Activated CD8-positive, alpha-beta memory T cell treated with anti-CD3 and anti-CD28 coated beads, Interleukin-2, amount 50 U/mL, for 1 hour (primary cell): ENCODE results near the gene BAHCC1.

Experiments used
- DNase-seq: peaks from one replicate; pipeline ENCODE4 v3.0.0-alpha.2; 2020; ENCODE audit errors: extremely low read depth

The BAHCC1 gene

DNA sequence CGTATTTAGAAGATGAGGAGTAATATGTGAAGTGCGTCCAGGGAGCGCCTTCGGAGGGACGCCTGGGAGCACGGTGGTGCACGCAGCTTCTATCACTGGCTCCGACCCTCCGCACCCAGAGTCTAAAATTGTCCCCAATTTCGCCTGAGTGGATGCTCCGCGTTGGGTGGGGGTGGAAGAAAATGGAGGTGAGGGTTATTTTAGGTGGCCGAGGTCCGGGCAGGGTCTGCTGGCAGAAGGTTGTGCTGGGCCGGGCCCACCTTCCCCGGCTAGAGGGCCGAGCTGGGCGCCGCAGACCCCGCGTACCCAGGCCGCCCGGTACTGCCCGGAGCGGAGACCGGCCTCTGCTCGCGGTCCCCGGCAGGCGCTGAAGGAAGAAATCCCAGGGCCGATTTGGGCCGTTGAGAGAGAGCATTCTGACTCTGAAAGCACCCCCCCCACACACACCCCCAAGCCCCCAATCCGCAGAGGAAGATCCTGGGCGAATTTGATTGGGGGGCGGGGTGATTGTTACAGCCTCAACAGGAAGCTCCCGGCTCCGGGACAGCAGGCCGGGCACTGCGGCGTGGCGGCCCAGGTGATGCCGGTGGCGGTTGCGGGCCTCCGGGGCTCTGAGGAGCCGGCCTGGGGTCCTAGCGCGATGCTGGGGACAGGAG, 3.0 kb downstream of the BAHCC1 start:
- DNase-seq: no peak

DNA sequence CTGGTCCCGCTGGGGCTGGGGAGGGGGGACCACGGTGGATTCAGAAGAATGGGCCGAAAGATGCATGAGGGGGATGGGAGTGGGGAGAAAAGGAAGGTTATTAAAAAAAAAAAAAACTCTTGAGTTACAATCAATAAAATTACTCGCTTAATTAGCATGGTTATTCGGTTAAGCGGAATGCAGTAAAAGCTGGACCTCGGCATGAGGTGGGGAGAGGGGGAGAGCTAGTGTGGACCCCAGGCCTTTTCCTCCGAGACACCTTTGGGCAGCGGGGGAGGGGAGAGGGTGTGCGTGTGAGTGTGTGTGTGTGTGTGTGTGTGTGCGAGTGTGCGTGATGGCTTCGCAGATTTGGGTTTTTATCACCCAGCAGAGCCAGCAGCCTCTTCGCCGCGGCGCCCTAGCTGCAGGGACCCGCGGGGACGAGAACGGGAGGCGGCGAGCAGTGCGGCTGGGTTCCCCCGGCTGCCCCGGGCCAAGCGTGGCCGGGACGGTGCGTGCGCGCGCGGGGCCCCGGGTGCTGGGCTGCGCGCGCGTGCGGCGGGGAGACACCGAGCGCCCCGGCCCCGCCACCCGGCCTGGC, 3.7 kb downstream of the BAHCC1 start:
- DNase-seq: no peak

DNA sequence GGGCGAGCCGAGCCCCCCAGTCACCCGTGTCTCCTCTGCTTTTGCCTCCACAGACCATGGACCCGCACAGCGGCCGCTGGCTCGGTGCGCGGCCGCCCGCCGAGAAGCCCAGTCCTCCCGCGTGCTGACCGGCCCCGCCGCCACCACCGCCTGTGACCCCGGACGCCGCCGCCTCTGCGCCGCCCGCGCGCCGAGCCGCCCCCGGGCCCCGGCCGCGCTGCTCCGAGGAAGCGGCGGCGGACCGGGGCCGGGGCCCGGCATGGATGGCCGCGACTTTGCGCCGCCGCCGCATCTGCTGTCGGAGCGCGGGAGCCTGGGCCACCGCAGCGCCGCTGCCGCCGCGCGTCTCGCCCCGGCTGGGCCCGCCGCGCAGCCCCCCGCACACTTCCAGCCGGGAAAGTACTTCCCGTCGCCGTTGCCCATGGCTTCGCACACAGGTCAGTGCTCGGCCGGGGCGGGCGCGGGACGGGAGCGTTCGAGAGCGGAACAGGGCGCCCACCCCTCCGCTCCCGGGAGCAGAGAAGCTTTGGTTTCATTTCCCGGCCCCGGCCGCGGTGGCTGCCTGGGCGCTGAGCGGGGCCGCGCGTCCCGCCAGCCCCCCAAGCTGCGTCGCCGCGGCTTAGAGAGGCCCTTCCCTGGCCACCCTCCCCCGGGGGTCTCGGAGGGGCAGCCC, 4.4 kb downstream of the BAHCC1 start:
- no peak for DNase-seq

DNA sequence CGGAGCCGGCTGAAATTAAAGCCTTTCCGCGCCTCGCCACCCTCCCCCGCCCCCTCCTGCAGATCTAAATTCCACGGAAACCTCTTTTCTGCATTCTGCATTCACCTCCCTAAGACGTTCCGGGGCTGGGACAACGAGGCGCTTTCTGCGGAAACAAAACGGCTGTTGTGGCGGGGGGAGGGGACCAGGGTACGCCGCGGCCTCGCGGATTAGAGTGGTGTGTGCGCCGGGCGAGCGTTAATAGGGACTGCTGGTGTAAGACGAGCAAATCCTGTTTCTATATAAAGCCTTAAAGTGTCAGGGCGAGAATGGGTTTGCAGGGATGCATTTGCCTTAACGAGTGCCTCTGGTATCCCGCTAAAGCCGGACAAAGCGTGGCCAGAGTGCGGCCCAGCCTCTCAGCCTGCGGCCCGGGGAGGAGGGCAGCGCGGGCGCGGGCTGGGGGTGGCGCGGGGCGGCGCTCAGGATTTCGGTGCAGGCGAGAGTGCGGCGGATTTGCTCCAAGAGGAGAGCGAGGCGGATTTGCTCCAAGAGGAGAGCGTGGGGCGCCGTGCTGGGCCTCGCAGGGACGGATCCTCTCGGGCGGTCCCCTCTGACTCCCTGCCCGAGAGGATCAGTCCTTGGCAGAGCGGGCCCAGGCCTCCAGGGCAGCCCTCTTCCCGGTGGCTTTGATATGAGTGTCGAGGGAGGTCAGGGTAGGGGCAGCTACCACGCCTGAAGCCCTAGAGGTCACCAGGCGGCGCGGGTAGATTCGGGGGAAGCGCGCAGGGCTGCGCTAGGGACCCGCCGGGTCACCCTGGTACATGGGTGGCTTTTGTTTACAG, 5.1 kb downstream of the BAHCC1 start:
- DNase-seq: no peak

DNA sequence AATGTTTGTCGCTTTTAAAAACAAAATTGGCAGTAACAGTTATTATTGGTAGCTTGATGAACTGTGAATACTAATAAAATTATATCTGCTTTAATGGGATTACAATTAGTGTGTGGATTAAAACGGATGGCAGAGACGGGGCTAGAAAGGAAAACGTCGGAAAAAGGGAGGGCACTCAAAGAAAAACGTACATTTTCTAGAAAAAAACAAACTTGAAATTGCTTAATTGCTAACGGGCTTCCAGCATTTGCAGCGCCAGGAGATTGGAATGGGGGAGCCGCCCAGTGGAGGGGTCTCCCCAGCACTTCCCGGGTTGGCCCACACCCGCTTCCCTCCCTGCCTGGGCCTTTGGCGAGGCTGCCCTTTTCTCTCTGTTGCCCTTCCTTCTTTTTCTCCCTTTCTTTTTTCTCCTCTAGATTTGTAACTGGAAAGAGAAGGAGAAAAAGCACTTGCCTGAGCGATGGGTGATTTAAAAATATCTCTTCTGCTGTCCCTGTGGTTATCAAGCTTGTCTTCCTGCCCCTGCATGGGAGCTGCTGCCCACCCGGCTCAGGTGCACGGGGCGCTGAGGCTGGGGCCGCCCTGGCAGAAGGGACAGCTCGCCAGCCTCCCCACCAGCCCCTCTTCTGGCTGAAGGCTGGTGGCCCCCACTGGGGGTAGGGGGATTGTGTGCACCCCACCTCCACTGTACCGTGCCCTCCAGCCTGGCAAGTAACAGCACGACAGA, 5.9 kb downstream of the BAHCC1 start:
- DNase-seq: no peak

DNA sequence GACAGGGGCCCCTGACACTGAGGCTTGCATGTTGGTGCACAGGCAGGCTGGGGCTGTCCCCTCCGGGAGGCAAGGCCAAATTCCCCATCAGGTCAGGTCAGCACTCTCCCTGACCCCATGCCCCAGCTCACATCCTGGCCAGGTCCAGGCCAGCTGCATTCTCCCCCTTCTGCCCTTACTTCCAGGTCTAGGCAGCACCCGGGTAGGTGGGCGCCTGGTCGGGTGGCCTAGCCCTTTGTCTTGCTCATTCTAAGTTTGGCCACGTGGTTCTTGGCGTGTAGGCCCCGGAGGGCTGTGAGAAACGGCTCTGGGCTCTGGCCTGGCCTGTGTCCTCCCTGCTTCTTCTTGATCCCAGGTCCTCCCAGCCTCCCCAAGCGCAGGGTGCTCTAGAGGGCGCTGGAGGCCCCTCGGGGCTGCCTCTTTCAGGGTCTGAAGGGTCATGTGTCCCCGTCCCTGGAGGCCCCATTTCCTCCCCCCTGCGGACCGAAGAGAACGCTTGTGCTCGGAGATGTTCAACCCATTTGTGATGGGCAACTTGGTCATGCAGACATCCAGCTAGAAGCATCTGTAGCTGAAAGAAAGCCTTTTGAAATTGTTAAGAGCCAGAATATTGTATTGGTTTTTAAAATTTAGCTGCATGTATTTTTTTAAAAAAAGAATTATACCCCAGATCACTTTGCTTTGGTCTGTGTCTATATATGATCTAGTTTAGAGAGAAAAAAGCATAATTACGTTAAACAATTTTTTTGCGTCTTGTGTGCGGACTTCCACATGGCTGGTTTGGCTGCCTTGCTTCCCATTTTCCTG, 6.7 kb downstream of the BAHCC1 start:
- DNase-seq: no peak

DNA sequence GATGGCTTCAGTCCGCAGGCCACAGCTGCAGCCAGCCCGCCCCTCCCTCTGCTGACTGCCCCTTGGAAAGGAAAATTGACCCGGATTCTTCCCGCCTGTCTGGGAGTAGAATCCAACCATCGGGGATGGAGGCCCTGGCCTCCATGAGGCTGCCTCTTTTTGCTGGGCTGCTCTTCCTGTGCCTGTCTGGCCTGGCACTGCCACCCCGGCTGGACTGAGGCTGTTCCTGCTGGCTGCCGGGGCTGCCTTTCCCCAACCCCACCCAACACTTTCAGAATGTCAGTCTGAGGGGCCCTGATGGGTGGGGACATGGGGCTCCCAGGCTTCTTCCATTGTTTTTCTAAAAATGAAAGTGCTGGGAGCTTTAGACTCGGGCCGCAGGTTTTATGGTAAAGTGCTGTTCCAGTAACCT, 7.3 kb downstream of the BAHCC1 start:
- DNase-seq: no peak

DNA sequence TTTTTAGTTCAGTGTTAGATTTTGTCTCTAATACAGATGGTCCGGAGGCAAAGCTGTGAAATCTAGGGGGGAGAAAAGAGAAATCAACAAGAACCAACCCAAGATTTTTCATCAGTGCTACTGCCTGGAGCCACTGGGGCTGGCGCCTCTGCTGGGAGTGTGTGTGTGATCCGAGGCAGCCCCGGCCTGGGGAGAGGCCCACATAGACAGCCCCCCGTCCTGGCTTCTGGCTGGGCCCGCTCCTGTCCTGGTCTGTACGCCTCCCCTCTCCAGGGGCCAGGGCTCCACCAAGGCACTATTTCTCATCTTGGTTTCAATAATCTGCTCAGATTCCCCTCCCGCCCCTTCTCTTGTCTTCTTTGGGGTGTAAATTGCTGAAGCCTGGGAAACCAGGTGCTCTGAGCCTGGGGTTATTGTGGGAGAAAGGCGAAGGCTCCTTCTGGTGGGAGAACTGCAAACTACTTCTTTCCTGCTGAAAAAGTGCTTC, 7.8 kb downstream of the BAHCC1 start:
- DNase-seq: no peak

DNA sequence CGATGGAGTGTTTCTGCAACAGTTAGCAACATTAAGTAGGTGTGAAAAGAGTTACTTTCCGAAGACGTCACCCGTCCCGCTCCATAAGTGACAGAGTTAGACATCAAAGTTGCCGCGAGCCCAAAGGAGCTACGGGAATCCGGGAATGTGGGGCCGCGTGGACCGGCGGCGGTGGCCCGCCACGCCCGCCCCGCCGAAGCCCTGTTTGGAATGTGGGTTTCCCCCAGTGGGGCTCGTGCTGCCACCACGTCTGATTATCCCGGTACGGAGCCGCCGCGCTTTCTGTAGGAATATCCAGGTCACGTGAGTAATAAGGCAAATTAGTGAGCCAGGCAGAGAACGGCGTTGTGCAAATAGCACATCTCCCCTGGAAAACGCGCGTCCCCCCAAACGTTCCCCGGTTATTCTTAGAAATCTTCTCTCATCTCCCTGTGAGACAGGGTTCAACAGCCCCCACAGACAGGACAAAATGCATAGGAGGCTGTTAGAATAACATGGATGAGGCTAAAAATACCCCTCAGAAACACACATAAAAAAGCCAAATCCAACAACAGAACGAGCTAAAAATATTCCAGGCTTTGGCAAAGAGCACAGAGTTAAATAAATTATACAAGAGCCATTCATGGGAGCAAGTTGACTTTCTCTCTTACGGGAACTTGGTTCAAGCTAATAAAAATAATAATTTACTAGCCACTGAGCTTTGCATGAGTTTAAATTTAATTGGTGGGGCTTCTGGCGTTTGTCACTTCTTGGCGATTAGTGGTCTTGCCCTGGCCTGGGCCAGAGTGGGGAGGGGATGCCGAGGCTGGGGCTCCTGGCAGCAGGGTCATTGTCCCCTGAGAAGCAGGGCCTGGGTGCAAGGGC, 8.6 kb downstream of the BAHCC1 start:
- no peak for DNase-seq

DNA sequence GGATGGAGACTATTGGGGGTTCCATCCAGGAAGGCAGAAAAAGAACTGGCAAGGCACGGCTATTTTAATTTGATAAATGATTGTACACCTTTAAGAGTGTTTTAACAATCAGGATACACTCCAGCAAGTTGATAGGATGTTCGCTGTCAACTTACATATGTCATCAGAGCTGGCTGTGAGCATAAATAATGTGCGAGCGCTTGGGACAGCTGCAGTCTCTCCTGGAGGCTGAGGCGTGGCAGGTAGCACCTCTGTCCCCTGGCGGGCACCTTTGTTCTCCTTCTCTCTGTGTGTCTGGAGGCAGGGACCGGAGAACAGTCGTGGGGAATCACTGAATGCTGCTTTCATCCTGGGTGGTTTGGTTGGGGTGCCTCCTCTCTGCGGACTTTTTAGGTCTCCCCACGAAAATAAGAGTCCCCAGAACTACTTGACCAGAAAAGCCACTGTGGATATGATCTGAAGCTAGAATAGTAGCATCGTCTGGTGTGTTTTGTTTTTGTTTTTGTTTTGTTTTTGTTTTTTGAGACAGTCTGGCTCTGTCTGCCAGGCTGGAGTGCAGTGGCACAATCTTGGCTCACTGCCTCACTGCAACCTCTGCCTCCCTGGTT, 9.4 kb downstream of the BAHCC1 start:
- DNase-seq: no peak

DNA sequence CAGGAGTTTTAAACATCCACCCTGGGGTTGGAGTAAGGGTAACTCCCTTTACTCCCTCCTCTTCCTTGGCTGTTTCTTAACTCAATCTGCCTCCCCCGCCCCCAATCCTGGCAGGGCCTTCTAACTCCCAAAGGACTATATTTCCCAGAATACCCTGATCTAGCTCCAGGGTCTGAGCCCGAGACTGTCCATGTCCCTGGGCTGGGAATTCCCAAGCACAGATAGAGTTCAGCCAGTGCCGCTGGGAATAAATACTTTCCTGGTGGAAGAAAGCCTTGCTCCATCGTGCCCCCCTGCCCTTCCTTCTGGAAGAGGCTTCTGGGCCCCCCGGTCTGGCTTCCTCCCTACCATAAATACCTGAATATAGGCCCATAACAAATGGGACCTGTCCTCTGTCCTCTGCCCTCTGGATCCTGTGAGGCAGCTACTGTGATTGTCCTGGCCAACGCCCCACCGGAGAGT, 10.2 kb downstream of the BAHCC1 start:
- no peak for DNase-seq

DNA sequence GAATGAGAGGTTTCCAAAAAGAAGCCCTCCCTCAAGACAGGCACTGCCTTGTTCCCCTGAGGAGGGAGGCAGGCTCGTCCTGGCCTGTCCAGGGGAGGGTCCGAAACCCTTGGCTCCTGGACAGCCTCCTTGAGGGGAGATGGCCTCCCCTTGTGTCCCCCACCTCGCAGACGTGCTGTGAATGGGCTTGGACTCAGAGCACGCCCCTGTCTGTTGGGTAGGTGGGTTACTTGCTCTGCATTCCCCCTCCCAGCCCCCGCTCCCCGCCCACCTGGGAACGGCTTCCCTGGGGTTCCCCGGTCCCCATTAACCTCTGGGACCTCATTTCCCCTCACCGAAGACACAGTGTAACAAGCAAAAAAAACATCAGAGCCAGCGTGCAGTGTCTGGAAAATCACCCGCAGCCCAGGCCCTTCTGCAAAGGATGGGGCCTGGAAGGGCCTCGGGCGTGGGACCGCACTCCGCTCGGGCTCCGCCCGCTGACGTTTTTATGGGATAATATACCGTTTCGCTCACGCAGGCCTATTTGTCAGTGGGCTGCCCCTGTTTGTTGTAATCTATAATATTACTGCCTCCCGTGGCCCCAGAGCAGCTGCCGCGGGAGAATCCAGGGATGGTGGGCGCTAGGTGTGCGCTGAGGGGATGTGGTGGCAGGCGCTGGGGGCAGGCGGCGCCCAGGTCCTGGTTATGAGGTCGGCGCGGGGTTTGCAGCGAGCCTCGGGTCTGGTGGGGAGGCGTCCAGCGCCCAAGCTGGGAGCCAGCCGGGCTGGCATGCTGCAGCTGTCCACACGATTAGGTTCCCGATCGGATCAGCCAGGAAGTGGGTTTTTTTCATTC, 11.1 kb downstream of the BAHCC1 start:
- DNase-seq: no peak

DNA sequence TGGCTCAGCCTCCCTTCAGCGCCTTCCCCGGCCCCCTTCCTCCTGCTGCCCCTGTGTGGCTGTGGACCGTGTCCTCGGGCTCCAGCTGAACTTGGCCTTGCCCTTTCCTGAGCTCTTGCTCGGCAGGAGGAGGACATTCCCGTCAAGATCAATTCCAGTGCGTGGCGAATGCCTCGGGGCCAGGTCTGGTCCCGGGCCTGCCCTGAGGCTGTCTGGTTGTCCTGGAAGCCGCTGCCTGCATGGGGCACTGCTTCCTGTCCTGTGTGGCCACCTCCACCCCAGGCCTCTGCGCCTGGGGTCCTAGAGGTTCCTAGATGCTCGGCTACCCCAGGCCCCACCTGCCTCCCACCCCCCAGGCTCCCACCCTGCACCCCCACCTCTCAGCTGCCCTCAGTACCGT, 12.8 kb downstream of the BAHCC1 start:
- DNase-seq: no peak

DNA sequence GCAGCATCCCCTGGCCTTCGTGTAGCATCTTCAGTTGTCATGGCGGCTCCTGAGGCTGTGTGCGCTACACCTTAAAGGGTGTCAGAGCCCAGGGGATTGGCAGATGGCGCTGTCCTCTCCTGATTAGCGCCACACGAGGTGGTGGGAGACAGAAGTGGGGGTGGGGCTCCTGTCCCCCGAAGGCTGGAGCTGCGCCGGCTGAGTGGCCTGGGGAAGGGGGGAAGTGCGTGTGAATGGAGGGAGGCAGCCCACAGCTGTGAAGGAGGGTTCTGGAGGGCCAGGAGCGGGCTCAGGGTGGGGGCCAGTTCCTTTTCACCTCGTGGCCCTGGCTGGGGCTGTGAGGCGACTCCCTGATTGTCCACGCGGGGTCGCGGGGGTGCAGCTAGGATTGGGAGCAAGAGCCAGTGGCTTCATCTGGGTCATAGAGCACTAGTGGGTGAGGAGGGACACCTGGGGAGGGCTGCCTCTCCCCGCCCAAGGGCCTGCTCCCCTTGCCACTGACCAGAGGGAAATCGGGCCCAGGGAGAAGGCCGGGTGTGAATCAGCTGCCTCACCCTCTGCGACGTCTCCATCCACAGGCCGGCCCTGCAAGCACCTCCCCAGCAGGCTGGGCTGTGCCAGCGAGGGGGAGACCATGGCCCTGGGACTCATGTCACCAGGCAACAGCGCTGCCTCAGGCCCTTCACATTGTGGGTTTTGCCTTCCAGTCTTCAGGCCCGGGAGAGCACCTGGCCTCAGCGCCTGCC, 14.1 kb downstream of the BAHCC1 start:
- no peak for DNase-seq

DNA sequence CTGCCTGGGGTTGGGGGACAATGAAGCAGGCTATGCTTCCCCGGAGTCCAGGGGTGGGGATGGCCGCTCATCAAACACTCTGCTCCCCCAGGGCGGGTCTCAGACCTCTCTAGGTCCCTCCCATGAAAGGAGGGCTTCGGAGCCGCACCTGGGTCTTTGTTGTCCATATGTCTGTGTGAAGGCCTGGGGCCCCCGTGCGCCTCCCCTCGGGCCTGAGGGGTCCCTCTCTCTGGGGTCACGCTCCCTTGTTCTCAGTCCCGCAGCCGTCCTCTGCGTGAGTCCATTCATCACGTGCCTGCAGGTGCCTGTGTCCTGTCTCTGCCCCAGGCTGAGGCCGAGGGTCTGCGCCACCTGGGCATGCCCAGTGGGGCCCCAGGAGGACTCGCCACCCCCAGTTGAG, 15.6 kb downstream of the BAHCC1 start:
- DNase-seq: no peak

DNA sequence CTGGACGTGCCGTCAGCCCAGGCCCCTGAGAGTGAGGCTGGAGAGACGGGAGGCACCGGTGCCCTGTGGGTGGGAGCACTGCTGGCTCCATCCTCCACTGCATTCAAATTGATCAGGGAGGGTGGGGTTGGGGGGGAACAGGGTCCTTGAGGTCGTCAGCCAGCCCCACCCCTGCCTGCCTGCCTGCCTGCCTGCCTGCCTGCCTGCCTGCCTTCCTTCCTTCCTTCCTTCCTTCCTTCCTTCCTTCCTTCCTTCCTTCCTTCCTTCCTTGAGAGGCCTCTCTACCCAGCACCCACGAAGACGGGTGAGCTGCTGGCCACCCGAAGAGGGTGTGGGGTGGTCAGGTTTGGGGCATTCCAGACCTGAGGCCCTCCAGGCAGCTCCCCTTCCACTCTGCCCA, 16.0 kb downstream of the BAHCC1 start:
- DNase-seq: no peak

DNA sequence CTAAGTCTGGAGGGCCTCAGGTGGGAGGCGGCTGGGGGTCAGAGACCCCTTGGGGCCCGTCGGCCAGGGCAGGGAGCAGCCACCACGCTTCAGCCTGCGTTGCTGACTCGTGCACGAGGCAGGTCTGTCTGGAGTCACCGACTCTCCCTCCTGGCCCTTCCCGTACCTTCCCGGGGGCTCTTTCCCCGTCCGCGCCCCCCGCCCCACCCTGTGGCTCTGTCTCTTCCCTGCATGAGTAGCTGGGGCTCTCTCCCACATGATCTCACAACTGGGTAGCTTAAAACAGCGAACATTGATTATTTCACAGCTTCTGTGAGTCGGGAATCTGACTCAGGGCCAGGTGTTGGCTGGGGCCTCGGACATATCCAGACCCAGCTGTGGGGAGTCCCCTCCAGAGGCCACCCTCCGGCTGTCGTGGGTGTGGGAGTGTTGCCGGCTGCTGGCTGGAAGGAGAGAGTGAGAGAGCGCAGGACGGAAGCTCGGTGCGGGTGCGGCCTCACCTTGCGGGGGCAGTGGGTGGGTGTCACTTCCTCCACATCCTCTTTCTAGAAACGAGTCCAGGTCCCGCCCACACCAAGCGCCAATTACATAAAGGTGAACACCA, 17.3 kb downstream of the BAHCC1 start:
- peak; percentile 16 for DNase-seq
